Effector memory CD8-positive, alpha-beta T cell (primary cell): ENCODE data around the gene EXT2.

Source experiments
- ATAC-seq: fragments of 150-1000 bp; cut with Tn5 transposase; replicated peaks from 2 replicates; pipeline ENCODE4 v1.10.0; 2021; ENCODE audit warnings: mild to moderate bottlenecking, moderate library complexity
- DNase-seq, 3 experiments: peaks; one replicate each; pipeline ENCODE4 v3.0.0; 2021
- H3K27ac Mint-ChIP-seq, 2 donors: one replicate each; pipeline ENCODE4 v1.8.0; 2022; ENCODE audit warnings: mild to moderate bottlenecking in 2 of 2, mixed read lengths in 2 of 2, moderate library complexity in 2 of 2
- H3K27me3 Mint-ChIP-seq, 2 donors: one replicate each; pipeline ENCODE4 v1.8.0; 2022; ENCODE audit warnings: mixed read lengths in 2 of 2
- H3K36me3 Mint-ChIP-seq: one replicate; pipeline ENCODE4 v1.8.0; 2022; ENCODE audit warnings: mild to moderate bottlenecking, moderate library complexity, mixed read lengths; ENCODE audit not compliant: insufficient read depth
- H3K4me1 Mint-ChIP-seq, 2 donors: one replicate each; pipeline ENCODE4 v1.8.0; 2022; ENCODE audit warnings: low read depth in 2 of 2, mixed read lengths in 2 of 2
- H3K4me3 Mint-ChIP-seq, 2 donors: one replicate each; pipeline ENCODE4 v1.8.0; 2022; ENCODE audit warnings: mild to moderate bottlenecking in 2 of 2, mixed read lengths in 2 of 2, moderate library complexity in 2 of 2
- H3K9me3 Mint-ChIP-seq, 2 donors: one replicate each; pipeline ENCODE4 v1.8.0; 2022; ENCODE audit warnings: mixed read lengths in 2 of 2

EXT2 gene

DNA sequence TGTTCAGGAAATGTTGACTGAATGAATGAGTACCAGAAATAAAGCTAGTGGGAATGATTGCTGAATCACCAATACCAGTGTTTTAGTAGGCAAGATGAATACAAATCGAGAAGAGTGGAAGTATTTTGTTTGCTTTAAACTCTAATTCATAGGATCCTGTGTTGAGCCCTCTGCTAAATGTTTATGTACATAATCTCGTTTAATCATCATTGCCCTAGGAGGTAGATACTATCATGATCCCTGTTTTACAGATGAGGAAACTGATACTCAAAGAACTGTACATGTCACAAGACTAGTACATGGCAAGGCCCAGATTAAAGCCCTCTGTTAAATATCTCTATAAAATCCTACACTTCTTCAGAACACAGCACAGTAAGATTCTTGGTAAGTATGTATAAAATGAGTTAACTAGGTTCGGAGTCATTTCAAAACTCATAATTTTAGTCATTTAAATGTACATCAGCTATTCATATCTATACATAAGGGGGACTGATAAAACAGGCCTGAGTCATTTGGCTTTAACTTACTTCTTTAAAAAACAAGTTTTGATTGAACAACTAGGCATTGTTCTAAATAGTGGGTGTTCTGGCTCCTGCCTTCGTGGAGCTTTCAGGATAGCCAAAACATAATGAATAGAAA lies 97.1 kb downstream of the EXT2 start:
- H3K36me3 Mint-ChIP-seq: no peaks in the 10 kb centered on the region
- DNase-seq (no peak), ATAC-seq (no peak)
- no peak overlapping the region for H3K4me3 Mint-ChIP-seq
- peaks cover 7 to 13% of the 10 kb centered on the region in 2 donors for H3K9me3 Mint-ChIP-seq
- peak overlapping the region in 1 of 2 donors; percentile 14 for H3K27ac Mint-ChIP-seq
- no peaks in the 10 kb centered on the region for H3K27me3 Mint-ChIP-seq
- peaks cover 3 to 16% of the 10 kb centered on the region in 2 donors for H3K4me1 Mint-ChIP-seq

DNA sequence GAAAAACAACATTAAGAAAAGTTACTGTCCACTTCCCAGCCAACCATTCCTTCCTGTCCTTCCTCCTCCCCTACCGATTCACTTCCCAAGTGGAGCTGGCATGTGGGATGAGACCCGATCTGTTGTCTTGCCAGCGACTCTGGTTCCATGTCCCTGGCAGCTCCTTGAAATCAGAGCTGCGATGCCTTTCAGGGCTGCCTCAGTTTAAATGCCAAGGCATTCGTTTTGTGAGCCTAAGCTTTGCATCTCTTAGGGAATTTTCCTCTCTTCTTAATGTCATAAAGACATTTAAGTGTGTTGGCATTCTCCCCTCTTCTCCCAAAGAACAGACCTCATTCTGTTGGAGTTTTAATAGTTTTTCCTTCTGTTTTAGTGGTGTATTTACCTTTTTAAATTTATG lies 98.4 kb downstream of the EXT2 start:
- Mint-ChIP-seq H3K4me1 (peaks cover 3 to 16% of the 10 kb centered on the region in 2 donors), H3K9me3 (peaks cover 3 to 7% of the 10 kb centered on the region in 2 donors), H3K27me3 (no peaks in the 10 kb centered on the region), H3K36me3 (peaks cover 7% of the 10 kb centered on the region), H3K4me3 (no peak overlapping the region), H3K27ac (no peak overlapping the region)
- DNase-seq: no peak
- ATAC-seq: no peak

DNA sequence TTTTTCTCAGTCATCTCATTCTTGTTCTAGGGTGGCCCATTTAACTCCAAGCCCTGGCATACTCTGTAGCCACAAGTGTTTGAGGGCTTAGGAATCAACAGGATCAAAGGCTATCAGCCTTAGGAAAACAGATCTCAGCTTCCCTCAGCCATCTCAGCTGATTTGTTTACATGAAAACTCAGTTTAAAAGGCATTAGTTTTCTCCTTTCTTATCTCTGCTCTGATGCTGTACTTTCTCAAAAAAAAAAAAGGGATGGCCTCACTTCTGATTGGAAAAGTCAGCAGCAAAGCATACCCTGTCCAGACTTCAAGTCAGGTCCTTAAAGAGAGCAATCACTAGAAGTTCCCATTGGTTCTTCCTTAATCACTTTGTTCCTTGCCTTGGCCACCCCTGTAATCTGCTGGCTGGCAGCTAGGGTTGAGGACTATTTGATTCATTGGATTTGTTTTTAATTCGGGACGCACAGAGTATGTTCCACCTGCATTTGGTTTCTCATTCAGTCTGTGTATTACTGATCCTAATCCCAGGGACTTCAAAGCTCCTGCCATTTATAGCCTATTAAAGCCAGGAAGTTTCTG lies 102.8 kb downstream of the EXT2 start:
- peaks cover 15% of the 10 kb centered on the region for H3K36me3 Mint-ChIP-seq

DNA sequence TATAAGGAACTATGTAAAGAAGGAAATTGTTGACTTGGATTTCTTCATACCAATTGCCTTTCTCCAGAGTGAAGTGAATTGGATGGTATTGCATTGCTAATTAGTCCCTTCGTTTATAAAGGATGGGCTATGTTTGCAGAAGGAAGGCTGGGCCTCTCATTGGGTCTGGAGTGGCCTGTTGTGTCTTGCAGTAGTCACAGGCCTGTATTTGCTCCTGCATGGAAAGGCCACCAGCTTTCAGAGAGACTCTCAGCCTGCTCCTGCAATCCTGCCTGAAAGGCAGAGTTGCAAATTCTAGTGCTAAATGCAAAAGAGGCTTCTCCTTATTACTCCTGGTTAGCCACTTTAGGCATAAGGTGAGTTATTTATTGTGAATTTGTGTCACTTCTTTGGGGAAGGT lies 103.8 kb downstream of the EXT2 start:
- no peaks in the 10 kb centered on the region for H3K27me3 Mint-ChIP-seq
- peaks cover 15% of the 10 kb centered on the region for H3K36me3 Mint-ChIP-seq
- H3K4me1 Mint-ChIP-seq: peaks cover 1 to 4% of the 10 kb centered on the region in 2 donors

More for the DNA sequence above, 102.8 kb downstream of the EXT2 start:
- Mint-ChIP-seq H3K4me1 (peaks cover 1 to 4% of the 10 kb centered on the region in 2 donors), H3K9me3 (no peaks in the 10 kb centered on the region), H3K4me3 (no peak overlapping the region), H3K27ac (no peak overlapping the region), H3K27me3 (no peaks in the 10 kb centered on the region)
- no peak for DNase-seq
- no peak for ATAC-seq

GRCh38 chr11:44199816-44200215 lies 104.3 kb downstream of the EXT2 start:
- Mint-ChIP-seq H3K9me3 (no peaks in the 10 kb centered on the region), H3K4me3 (no peak overlapping the region), H3K4me1 (peaks cover 1 to 4% of the 10 kb centered on the region in 2 donors), H3K27me3 (no peaks in the 10 kb centered on the region), H3K36me3 (peaks cover 15% of the 10 kb centered on the region), H3K27ac (no peak overlapping the region)
- DNase-seq (no peak), ATAC-seq (no peak)

More for the DNA sequence above, 103.8 kb downstream of the EXT2 start:
- H3K9me3 Mint-ChIP-seq: no peaks in the 10 kb centered on the region
- no peak overlapping the region for H3K27ac Mint-ChIP-seq
- DNase-seq: no peak
- no peak overlapping the region for H3K4me3 Mint-ChIP-seq
- ATAC-seq: no peak

DNA sequence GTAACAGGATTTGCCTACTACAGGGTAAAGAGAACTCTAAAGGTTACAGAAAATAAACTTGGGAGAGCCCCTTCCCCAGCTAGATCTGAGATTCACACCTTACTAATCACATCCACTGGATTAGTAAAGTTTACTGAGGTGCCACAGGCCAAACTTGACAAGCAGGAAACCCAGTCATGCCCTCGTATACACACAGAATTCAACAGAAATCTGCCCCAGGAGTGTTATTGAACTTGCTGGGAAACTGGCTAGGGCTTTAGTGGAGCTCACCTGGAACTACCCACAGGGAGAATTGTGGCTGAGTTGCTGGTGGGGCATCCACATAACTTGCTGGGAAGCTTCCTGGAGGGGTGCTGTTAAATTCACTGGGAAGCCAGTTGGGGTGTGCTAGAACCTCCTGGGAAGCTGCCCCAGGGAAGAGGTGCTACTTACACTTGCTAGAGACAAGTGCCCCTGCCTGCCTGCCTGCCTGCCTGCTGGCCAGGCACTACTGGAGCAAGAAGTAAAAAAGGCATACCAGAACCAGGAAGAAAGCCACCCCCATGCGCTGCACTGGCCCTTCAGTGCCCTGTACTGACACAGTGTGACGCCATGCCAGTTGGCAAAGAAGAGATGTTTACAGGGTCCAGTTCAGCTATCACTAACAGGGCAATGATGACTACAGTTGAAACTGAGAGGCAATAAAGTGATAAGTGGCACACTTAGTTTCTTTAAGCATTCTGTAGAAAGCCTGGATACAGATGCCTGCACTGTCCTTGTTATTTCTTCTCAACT lies 108.0 kb downstream of the EXT2 start:
- DNase-seq (no peak), ATAC-seq (no peak)
- Mint-ChIP-seq H3K9me3 (no peaks in the 10 kb centered on the region), H3K36me3 (peaks cover 22% of the 10 kb centered on the region), H3K4me1 (peaks cover 0 to 1% of the 10 kb centered on the region in 2 donors), H3K27ac (no peak overlapping the region), H3K4me3 (no peak overlapping the region), H3K27me3 (no peaks in the 10 kb centered on the region)

GRCh38 chr11:44205352-44205751 lies 109.9 kb downstream of the EXT2 start:
- H3K27ac Mint-ChIP-seq: no peak overlapping the region
- H3K4me1 Mint-ChIP-seq: peaks cover 0 to 1% of the 10 kb centered on the region in 2 donors
- peaks cover 13% of the 10 kb centered on the region for H3K36me3 Mint-ChIP-seq
- H3K9me3 Mint-ChIP-seq: no peaks in the 10 kb centered on the region
- no peak for ATAC-seq
- DNase-seq: no peak
- H3K4me3 Mint-ChIP-seq: no peak overlapping the region
- no peaks in the 10 kb centered on the region for H3K27me3 Mint-ChIP-seq

GRCh38 chr11:44205836-44206235 lies 110.4 kb downstream of the EXT2 start:
- Mint-ChIP-seq H3K36me3 (peaks cover 13% of the 10 kb centered on the region), H3K27ac (no peak overlapping the region), H3K27me3 (no peaks in the 10 kb centered on the region), H3K9me3 (no peaks in the 10 kb centered on the region), H3K4me1 (peaks cover 0 to 1% of the 10 kb centered on the region in 2 donors), H3K4me3 (no peak overlapping the region)
- ATAC-seq (no peak), DNase-seq (no peak)

DNA sequence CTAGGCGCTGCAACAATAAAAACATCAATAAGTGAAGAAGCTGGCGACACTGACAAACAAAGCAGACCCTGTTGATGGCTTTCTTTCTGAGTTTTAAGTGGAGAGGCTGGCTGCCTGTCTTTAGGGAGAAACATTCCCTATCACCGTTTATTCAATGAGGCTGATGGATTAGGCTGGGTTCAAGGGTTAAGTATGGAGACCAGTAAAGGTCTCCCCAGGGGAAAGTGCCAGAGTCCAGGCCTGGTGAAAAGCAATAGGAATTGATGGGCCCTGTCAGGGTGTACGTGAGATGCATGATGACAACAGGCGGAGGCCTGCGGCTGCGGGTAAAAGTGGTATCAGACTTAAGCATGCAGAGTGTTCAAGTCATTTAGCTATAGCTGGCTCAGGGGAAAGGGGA lies 111.8 kb downstream of the EXT2 start:
- Mint-ChIP-seq H3K36me3 (peaks cover 13% of the 10 kb centered on the region), H3K4me3 (no peak overlapping the region), H3K9me3 (no peaks in the 10 kb centered on the region), H3K4me1 (peaks cover 0 to under 1% of the 10 kb centered on the region in 2 donors), H3K27ac (no peak overlapping the region), H3K27me3 (no peaks in the 10 kb centered on the region)
- no peak for ATAC-seq
- no peak for DNase-seq

DNA sequence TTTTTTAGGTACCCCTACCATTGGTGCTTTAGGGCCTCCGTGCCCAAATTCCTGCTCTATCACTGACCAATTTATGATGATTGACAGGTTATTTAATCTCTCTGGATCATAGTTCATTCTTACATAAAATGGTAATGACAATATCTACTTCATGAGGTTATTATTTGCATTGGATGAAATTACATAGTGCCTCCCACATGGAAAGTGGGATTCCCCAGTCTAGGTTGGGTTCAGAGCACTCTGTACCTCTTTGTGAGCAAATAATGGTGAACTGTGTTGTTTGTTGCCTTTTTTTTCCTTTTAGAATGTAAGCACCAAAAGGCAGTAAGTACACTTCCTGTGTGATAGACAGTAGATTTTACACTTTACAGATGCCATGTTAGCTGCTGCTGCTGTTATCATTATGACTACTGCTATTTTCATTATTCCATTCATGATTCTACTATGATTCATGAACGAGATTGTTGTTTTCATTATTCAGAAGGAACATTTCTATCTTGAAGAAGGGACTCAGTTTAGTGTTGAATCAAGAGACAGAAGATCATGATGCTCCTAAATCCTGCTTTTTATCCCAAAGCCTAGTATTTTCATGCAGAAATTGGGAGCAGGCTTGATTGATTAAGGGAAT lies 113.6 kb downstream of the EXT2 start:
- Mint-ChIP-seq H3K4me1 (no peaks in the 10 kb centered on the region), H3K9me3 (no peaks in the 10 kb centered on the region), H3K27me3 (no peaks in the 10 kb centered on the region), H3K27ac (no peak overlapping the region), H3K4me3 (no peak overlapping the region), H3K36me3 (peaks cover 13% of the 10 kb centered on the region)
- ATAC-seq: no peak
- no peak for DNase-seq

DNA sequence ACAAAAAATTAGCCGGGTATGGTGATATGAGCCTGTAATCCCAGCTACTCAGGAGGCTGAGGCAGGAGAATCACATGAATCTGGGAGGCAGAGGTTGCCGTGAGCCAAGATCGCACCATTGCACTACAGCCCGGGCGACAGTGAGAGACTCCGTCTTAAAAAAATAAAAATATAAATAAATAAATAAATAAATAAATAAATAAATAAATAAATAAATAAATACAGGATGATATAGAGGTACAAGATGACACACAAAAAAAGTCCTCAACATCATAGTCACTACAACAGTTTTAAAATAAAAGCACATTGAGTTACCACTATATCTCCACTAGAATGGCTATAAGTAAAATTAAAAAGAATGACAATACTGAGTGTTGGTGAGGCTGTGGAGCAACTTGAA lies 116.7 kb downstream of the EXT2 start:
- no peaks in the 10 kb centered on the region for H3K4me1 Mint-ChIP-seq
- no peaks in the 10 kb centered on the region for H3K9me3 Mint-ChIP-seq
- ATAC-seq (no peak), DNase-seq (no peak)
- no peaks in the 10 kb centered on the region for H3K27me3 Mint-ChIP-seq
- H3K27ac Mint-ChIP-seq: no peak overlapping the region
- no peak overlapping the region for H3K4me3 Mint-ChIP-seq
- H3K36me3 Mint-ChIP-seq: peaks cover 9% of the 10 kb centered on the region

DNA sequence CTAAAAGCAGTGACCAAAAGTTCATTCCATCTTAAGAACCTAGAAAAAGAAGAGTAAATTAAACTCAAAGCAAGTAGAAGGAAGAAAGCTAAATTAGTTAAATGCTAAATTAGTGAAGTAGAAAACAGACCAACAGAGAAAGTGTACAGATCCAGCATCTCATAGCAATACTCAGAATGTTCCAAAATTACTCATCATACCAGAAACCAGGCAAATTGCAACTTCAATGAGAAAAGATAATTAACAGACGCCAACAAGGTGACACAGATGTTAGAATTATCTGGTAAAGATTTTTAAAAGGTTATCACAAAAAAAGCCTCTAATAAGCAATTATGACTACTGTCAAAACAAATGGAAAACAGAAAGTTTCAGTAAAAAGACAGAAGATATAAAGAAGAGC lies 117.7 kb downstream of the EXT2 start:
- ATAC-seq (no peak), DNase-seq (no peak)
- peaks cover 8% of the 10 kb centered on the region for H3K36me3 Mint-ChIP-seq
- H3K9me3 Mint-ChIP-seq: no peaks in the 10 kb centered on the region
- no peak overlapping the region for H3K27ac Mint-ChIP-seq
- no peaks in the 10 kb centered on the region for H3K27me3 Mint-ChIP-seq
- H3K4me3 Mint-ChIP-seq: no peak overlapping the region
- no peaks in the 10 kb centered on the region for H3K4me1 Mint-ChIP-seq

GRCh38 chr11:44217432-44217831 lies 122.0 kb downstream of the EXT2 start:
- H3K27me3 Mint-ChIP-seq: no peaks in the 10 kb centered on the region
- peaks cover 6% of the 10 kb centered on the region in 2 donors for H3K4me1 Mint-ChIP-seq
- no peak overlapping the region for H3K4me3 Mint-ChIP-seq
- ATAC-seq (no peak), DNase-seq (no peak)
- no peak overlapping the region for H3K27ac Mint-ChIP-seq
- H3K36me3 Mint-ChIP-seq: peaks cover 9% of the 10 kb centered on the region
- H3K9me3 Mint-ChIP-seq: no peaks in the 10 kb centered on the region
